HG03558 (cell line): ENCODE measurements around the gene SPATA24.
"Not testable (repeated sequence)": the region's sequence is repeated elsewhere in the genome, so short reads cannot be mapped to it uniquely, and the experiment has no call there.

Experiments
- ATAC-seq: cut with Tn5 transposase; IDR thresholded peaks from one replicate; pipeline ENCODE4 v1.9.1; 2021; ENCODE audit warnings: moderate number of reproducible peaks; ENCODE audit not compliant: unreplicated experiment; ENCODE audit errors: extremely low read depth

The SPATA24 gene

GRCh38 chr5:139355900-139356299, 48.0 kb downstream of the SPATA24 start:
- not testable (repeated sequence) for ATAC-seq

- ATAC-seq, result no peak
These were observed 49.7 kb downstream of the SPATA24 start for GRCh38 chr5:139354186-139354585.

GRCh38 chr5:139347863-139348262, 56.0 kb downstream of the SPATA24 start:
- ATAC-seq, result not testable (repeated sequence)
